Adrenal gland (tissue), 5 donors: ENCODE measurements around the gene FADS3.

Experiments used
- POLR2A ChIP-seq, 2 donors: fragments of 450-650 bp; IDR thresholded peaks; one replicate each; pipeline ENCODE4 v1.6.1; 2017; ENCODE audit warnings: antibody characterized with exemption in 2 of 2, mild to moderate bottlenecking in 2 of 2, moderate library complexity in 1 of 2
- TF ChIP-seq, protein P1 (sequence below), 6 experiments: fragments of 450-650 bp in 4 of 6; fragments of 200-600 bp in 2 of 6; sonication (generic) in 1 of 6; IDR thresholded peaks; 1 replicate in 5 of 6; 2 replicates in 1 of 6; pipeline versions ENCODE4 v1.5.1 to v1.8.0; 2016 to 2021; ENCODE audit warnings: antibody characterized with exemption in 6 of 6, mild to moderate bottlenecking in 2 of 6, moderate library complexity in 1 of 6
- donor health status: DM: no; HTN: no; CAD: no.

DNA sequence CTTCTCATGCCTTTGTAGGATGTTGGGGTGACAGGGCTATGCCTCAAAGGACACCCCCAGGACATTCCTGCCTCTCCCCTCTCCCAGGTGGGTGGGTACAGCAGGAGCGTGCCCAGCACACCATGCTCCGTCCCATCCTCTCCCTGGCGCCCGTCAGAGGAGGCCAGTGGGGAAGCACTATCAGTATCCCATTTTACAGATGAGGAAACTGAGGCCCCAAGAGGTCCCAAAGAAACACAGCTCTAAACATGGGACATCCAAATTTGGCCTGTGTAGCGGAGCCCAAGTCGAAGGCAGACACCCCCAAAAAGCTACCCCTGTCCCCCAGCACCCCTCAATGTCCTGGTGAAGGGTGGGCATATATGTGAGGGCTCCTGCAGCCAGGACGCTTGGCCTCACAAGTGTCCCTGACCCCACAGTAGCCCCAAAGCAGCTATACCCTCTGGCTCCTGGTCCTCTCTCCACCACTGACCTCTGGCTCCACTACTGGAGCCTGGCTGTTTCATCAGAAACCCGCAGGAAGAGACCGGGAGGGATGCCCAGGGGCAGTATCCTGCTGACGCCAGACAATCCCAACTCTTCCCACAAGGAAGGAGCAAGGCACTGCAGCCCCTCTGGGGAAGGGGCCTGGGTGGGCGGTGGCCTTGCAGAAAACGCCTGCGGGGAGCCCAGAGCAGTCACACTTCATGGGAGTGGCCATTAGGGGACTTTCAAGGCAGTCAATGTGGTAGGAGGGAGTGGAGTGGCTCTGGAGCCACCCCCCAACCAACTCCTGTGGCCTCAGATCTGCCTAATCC, 5.4 kb downstream of the FADS3 start:
- TF ChIP-seq, protein P1, sequence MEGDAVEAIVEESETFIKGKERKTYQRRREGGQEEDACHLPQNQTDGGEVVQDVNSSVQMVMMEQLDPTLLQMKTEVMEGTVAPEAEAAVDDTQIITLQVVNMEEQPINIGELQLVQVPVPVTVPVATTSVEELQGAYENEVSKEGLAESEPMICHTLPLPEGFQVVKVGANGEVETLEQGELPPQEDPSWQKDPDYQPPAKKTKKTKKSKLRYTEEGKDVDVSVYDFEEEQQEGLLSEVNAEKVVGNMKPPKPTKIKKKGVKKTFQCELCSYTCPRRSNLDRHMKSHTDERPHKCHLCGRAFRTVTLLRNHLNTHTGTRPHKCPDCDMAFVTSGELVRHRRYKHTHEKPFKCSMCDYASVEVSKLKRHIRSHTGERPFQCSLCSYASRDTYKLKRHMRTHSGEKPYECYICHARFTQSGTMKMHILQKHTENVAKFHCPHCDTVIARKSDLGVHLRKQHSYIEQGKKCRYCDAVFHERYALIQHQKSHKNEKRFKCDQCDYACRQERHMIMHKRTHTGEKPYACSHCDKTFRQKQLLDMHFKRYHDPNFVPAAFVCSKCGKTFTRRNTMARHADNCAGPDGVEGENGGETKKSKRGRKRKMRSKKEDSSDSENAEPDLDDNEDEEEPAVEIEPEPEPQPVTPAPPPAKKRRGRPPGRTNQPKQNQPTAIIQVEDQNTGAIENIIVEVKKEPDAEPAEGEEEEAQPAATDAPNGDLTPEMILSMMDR (IDR thresholded peaks at IDR 0.05), result no peak
- TF ChIP-seq POLR2A (IDR thresholded peaks at IDR 0.05), result no peak
